ENCODE data around the gene ZNF467.
A peak's percentile ranks its signal among the peaks of the same experiment; 100 is the strongest.

Gene ZNF467

GRCh38 chr7:149751043-149751775 is 22.2 kb downstream of the ZNF467 start:
- H3K27ac ChIP-seq: no peak overlapping the region
- TF ChIP-seq ZFX (IDR thresholded peaks at IDR 0.05; ENCODE audit: borderline replicate concordance): no peak
- TF ChIP-seq CTCF (IDR thresholded peaks at IDR 0.05): no peak

GRCh38 chr7:149750122-149750845 is 23.1 kb downstream of the ZNF467 start:
- H3K27ac ChIP-seq: no peak overlapping the region
- TF ChIP-seq CTCF (IDR thresholded peaks at IDR 0.05) (no peak), ZFX (IDR thresholded peaks at IDR 0.05; ENCODE audit: borderline replicate concordance) (no peak)

- H3K27ac ChIP-seq: no peak overlapping the region
- TF ChIP-seq CTCF (IDR thresholded peaks at IDR 0.05) (no peak), ZFX (IDR thresholded peaks at IDR 0.05; ENCODE audit: borderline replicate concordance) (no peak)
Observed at GRCh38 chr7:149748076-149748874, 25.1 kb downstream of the ZNF467 start.

- no peak overlapping the region for H3K27ac ChIP-seq
- TF ChIP-seq CTCF (IDR thresholded peaks at IDR 0.05) (no peak), ZFX (IDR thresholded peaks at IDR 0.05; ENCODE audit: borderline replicate concordance) (no peak)
Observed at GRCh38 chr7:149743476-149744255, 29.7 kb downstream of the ZNF467 start.

- TF ChIP-seq ZFX (IDR thresholded peaks at IDR 0.05; ENCODE audit: borderline replicate concordance) (no peak), CTCF (IDR thresholded peaks at IDR 0.05) (peak; percentile 99)
- peak overlapping the region; percentile 53 for H3K27ac ChIP-seq
Observed at GRCh38 chr7:149742075-149742701, 31.2 kb downstream of the ZNF467 start.

GRCh38 chr7:149741629-149742028 is 31.8 kb downstream of the ZNF467 start:
- TF ChIP-seq ZFX (IDR thresholded peaks at IDR 0.05; ENCODE audit: borderline replicate concordance) (no peak), CTCF (IDR thresholded peaks at IDR 0.05) (no peak)
- peak overlapping the region; percentile 53 for H3K27ac ChIP-seq

Data from 22Rv1 (cell line).